ENCODE measurements around the gene ABCF2. TPM values are rescaled to one million over a fixed set of nuclear protein-coding genes. Genes with fewer than 3 reads are reported as not detected.

The ABCF2 gene
- total and polyA plus RNA-seq, 2 of the 4 experiments (the other 2 are of a cell fraction), result 46.2 to 103 TPM

DNA sequence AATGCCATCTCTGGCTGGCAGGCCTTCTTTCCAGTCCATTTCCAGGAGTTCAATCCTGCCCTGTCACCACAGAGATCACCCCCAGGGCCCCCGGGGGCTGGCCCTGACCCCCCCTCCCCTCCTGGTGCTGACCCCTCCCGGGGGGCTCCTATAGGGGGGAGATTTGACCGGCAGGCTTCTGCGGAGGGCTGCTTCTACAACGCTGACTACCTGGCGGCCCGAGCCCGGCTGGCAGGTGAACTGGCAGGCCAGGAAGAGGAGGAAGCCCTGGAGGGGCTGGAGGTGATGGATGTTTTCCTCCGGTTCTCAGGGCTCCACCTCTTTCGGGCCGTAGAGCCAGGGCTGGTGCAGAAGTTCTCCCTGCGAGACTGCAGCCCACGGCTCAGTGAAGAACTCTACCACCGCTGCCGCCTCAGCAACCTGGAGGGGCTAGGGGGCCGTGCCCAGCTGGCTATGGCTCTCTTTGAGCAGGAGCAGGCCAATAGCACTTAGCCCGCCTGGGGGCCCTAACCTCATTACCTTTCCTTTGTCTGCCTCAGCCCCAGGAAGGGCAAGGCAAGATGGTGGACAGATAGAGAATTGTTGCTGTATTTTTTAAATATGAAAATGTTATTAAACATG, 11.3 kb upstream of the ABCF2 start:
- CTCF ChIA-PET, result no interaction called here
- Histone ChIP-seq H4K5ac (ENCODE audit: low read depth, low read length) (no peak overlapping the region), H2BK120ac (ENCODE audit: low read depth, low read length) (no peak overlapping the region), H3K9me1 (ENCODE audit: insufficient read depth, low read length) (0 out of 2 replicates have a peak, but pooled peaks cover 4% of the 10 kb centered on the region), H3K18ac (ENCODE audit: low read depth, low read length) (no peak overlapping the region), H2AFZ (replicated peaks; ENCODE audit: low read length, poor library complexity) (no peak overlapping the region), H3K4me2 (ENCODE audit: low read depth, low read length) (no peak overlapping the region), H3K4me3 (ENCODE audit: insufficient read depth, low read depth, low read length) (no peak overlapping the region), H3K14ac (replicated peaks; ENCODE audit: low read depth, low read length) (no peak overlapping the region), H3K56ac (ENCODE audit: extremely low read depth, insufficient read depth, low read length) (no peak overlapping the region), H3K36me3 (ENCODE audit: control insufficient read depth, insufficient read depth, low read length) (peaks cover 80% of the 10 kb centered on the region), H3K4ac (ENCODE audit: low read depth, low read length) (no peak overlapping the region), H2AK9ac (replicated peaks; ENCODE audit: low read depth, low read length, poor library complexity) (no peak overlapping the region), H2BK5ac (ENCODE audit: low read depth, low read length, poor library complexity, severe bottlenecking) (no peak overlapping the region), H3K9ac (ENCODE audit: low read depth, low read length) (no peak overlapping the region), H3K4me1 (ENCODE audit: control insufficient read depth, insufficient read depth, low read length) (peaks cover 9% of the 10 kb centered on the region), H3K9me3 (ENCODE audit: control insufficient read depth, insufficient read depth, low read length) (no peaks in the 10 kb centered on the region), H2AK5ac (ENCODE audit: low read depth, low read length) (no peak overlapping the region), H3K27ac (ENCODE audit: insufficient read depth, low read length) (no peak overlapping the region), H3K79me1 (ENCODE audit: low read depth in 1 of 2, low read length in 2 of 2) (peaks cover 3 to 91% of the 10 kb centered on the region in 2 experiments; a peak in 3 of 4 replicates), H2BK20ac (ENCODE audit: low read depth, low read length) (no peak overlapping the region), H3K27me3 (ENCODE audit: control insufficient read depth, insufficient read depth, low read length) (no peaks in the 10 kb centered on the region), H4K8ac (ENCODE audit: low read depth in 2 of 2, low read length in 2 of 2) (no peak overlapping the region), H2BK15ac (ENCODE audit: low read depth, low read length) (no peak overlapping the region), H4K91ac (ENCODE audit: insufficient read depth, low read depth, low read length) (no peak overlapping the region), H3K23ac (ENCODE audit: low read depth, low read length) (no peak overlapping the region), H4K20me1 (ENCODE audit: insufficient read depth, low read length) (peaks cover 82% of the 10 kb centered on the region)
- BruUV-seq (replicated peaks), result no TSS peak
- in situ Hi-C loops (cut with MboI; ENCODE audit: low sequenced_read_pairs) (no loop called here), dilution Hi-C loops (cut with HindIII; ENCODE audit: low sequenced_read_pairs, unreplicated experiment) (no loop called here), intact Hi-C loops (cut with micrococcal nuclease) (no loop called here)
- ATAC-seq (ENCODE audit: low read depth), result no peak
- POLR2A ChIA-PET (ENCODE audit: unreplicated experiment), result no interaction called here
- DNase-seq, result no peak
- 80% methylated on average over 1 of the region's 17 CpGs; no CpG with 5 or more reads in 1 of the 2 experiments for WGBS, 2 experiments (ENCODE audit: extremely low coverage in 2 of 2, insufficient read length in 1 of 2)
- TF ChIP-seq, protein P1, sequence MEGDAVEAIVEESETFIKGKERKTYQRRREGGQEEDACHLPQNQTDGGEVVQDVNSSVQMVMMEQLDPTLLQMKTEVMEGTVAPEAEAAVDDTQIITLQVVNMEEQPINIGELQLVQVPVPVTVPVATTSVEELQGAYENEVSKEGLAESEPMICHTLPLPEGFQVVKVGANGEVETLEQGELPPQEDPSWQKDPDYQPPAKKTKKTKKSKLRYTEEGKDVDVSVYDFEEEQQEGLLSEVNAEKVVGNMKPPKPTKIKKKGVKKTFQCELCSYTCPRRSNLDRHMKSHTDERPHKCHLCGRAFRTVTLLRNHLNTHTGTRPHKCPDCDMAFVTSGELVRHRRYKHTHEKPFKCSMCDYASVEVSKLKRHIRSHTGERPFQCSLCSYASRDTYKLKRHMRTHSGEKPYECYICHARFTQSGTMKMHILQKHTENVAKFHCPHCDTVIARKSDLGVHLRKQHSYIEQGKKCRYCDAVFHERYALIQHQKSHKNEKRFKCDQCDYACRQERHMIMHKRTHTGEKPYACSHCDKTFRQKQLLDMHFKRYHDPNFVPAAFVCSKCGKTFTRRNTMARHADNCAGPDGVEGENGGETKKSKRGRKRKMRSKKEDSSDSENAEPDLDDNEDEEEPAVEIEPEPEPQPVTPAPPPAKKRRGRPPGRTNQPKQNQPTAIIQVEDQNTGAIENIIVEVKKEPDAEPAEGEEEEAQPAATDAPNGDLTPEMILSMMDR (conservative IDR thresholded peaks at IDR 0.05; ENCODE audit: low read depth, low read length), result no peak
- TF ChIP-seq MAZ (IDR thresholded peaks at IDR 0.05; ENCODE audit: borderline replicate concordance, low read depth, low read length) (no peak), MAFK (IDR thresholded peaks at IDR 0.05; ENCODE audit: low read depth, low read length) (no peak)

All from IMR-90 (cell line).